Measurements from ENCODE around the gene TNIP3. TPM values are rescaled to one million over a fixed set of nuclear protein-coding genes. Genes with fewer than 3 reads are reported as not detected.

TNIP3 gene, protein sequence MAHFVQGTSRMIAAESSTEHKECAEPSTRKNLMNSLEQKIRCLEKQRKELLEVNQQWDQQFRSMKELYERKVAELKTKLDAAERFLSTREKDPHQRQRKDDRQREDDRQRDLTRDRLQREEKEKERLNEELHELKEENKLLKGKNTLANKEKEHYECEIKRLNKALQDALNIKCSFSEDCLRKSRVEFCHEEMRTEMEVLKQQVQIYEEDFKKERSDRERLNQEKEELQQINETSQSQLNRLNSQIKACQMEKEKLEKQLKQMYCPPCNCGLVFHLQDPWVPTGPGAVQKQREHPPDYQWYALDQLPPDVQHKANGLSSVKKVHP
- total RNA-seq, result 0.14 TPM in 1 of 2 replicates, not detected in the other

DNA sequence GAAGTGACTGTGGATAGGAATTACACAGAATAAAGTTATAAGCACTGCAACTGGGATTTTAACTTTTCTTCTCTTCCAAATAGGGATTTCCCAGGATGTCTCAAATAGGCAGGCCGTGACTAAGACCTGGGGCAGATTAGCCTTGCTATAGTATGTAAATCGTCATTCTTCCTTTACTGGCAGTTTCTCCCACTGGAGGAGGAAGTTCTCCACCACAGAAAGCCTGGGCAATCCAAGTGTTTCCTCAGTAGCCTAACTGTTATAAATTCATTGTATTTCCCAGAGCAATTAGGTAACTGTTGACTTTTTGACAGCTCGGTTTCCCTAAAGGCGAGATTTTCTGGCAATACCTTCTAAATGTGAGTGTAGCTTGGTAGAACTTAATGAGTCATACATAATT is at the start of gene TNIP3:
TNIP3 (minus strand) TSS at position 31 of the 400 bp plus-strand sequence. CDS start 196 bp downstream, outside the sequence.

Other genes with a start within 250 kb of the TNIP3 start
- 4.8 and 15.0 TPM in 2 replicates for gene PRDM5, start 241.6 kb downstream of the TNIP3 start, total RNA-seq
- gene NDNF, start 91.8 kb downstream of the TNIP3 start, total RNA-seq, result under 0.01 TPM in 1 of 2 replicates, not detected in the other
- gene QRFPR, start 216.7 kb upstream of the TNIP3 start, total RNA-seq, result not detected in 2 replicates

All from nasal cavity respiratory epithelium epithelial cell of viscerocranial mucosa (primary cell).